Measurements from ENCODE around the gene STK38L. TPM values are rescaled to one million over a fixed set of nuclear protein-coding genes. Genes with fewer than 3 reads are reported as not detected.

Gene STK38L
- total RNA-seq, 1 donor from 2014 or later: 66.1 TPM

DNA sequence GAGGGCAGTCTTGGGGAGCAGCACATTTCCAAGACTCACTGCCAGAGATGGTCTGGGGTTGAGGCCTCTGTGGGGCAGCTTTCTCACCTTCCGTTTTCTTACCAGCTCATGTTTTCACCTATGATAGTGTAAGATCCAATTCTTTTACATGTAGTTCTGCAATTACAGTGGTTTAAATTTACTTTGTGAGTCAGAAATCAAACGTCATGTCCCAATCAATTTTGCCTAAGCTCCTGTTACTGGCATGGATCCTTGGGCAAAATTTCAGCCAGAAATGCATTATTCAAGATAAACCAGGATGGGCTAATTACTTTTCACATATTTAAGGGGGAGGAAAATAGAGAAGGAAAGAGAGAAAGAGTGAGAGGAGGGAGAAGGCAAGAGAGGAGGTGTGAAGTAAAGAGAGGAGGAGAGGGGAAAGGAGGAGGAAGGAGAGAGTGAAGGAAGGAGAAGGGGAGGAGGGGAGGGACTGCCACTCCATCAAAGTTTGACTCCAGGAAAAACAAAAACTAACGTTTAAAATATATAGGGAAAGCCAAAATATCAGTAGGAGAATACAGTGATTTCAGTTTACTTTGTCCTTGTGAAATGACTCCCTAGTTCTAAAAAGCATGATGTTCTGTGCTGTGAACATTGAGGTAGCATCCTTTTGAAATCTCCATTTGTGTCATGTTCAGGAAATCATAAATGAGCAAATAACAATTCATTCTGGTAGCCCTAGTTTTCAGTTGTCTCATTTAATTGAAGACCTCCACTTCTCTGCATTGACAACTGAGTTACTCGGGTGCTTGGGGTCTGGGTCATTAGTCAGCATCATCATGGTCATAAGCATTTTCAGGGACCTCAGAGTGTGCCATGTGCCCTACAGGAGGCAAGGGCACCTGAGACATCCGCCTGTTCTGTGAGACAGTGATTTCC, 91.5 kb downstream of the STK38L start:
- no peak for ATAC-seq
- intact Hi-C loops (cut with micrococcal nuclease): no loop called here

DNA sequence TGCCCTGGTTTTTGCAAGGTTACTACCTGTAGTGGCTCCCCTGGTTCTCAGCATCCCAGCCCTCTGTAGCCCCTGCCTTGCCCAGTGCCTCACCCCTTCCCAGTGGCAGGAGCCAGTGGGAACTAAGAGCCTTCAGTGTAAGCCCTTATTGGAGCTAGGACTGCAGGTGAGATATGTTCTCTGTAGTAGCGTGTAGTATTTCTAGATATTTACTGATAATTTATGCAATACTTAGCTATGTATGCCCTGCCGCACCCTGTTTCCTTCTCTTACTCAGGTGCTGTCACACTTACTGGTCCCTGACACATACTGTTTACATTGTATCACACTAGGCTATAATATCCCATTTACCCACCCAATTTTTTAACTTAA, 92.2 kb downstream of the STK38L start:
- DNase-seq: no peak
- intact Hi-C loops (cut with micrococcal nuclease): no loop called here
- no peak for ATAC-seq

More for the DNA sequence above, 91.5 kb downstream of the STK38L start:
- no peak for DNase-seq

DNA sequence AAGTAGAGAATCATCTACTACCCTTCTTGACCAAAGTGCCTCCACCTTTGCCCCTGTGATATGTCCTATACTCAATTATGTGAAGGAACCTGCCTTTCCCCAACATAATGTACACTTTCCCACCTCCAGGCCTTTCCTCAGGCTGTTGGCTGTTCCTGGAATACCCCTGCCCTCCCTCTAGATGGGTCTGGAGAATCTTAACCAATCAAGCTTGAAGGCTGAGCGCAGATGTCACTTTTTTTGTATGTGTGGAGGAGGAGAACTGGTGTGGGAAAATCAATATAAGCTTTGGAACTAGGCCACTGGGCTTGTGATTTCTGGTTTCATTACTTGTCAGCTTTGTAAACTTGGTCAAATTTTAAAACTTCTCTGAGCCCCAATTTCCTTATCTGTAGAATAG, 93.3 kb downstream of the STK38L start:
- no peak for DNase-seq
- ATAC-seq: no peak
- intact Hi-C loops (cut with micrococcal nuclease): no loop called here

DNA sequence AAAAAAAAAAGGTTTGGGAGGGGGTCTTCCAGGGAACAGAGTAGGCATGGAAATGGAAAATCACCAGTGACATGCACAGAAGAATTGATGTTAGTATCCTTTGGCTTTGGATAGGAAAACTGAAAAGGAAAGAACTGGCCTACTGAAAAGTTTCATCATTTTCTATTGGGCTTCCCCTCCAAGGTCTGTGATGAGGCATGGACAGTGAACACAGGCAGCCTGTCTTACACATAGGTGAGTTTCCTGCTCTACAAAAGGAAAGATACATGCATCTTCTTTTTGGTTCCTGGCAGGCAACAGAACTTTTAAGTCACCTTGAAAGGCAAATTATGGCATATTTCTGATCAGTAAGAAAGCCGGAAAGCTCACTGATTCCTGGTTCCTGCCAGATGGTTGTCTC, 94.4 kb downstream of the STK38L start:
- intact Hi-C loops (cut with micrococcal nuclease): no loop called here
- ATAC-seq: no peak
- DNase-seq: no peak

DNA sequence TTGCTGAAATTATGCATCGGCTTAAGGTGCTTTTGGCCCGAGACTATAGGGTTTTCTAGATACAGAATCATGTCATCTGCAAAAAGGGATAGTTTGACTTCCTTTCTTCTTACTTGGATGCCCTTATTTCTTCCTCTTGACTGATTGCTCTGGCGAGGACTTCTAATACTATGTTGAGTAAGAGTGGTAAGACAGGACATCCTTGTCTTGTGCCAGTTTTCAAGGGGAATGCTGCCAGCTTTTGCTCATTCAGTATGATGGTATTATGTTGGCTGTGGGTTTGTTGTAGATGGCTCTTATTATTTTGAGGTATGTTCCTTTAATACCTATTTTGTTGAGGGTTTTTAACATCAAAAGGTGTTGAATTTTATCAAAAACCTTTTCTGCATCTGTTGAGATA, 96.9 kb downstream of the STK38L start:
- no peak for ATAC-seq
- no peak for DNase-seq
- intact Hi-C loops (cut with micrococcal nuclease): no loop called here

DNA sequence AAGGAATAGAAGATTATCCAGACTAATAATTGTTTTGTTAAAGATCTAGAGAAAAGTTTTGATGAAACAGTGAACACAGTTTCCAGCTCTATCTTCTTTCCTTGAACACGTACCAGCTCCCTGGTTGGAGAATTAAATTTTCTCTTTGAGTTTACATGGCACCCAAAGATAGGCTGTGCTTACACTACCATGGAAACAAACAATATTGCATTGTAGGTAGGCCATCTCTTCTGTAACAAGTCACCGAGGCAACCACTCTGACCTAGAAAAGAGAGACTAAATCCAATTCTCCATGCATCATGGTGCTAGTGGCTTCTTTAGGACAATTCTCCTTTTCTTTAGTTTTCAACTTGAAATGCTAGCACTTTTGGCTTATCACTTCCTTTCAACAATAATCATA, 98.5 kb downstream of the STK38L start:
- DNase-seq (no peak), ATAC-seq (no peak)
- intact Hi-C loops (cut with micrococcal nuclease): no loop called here

DNA sequence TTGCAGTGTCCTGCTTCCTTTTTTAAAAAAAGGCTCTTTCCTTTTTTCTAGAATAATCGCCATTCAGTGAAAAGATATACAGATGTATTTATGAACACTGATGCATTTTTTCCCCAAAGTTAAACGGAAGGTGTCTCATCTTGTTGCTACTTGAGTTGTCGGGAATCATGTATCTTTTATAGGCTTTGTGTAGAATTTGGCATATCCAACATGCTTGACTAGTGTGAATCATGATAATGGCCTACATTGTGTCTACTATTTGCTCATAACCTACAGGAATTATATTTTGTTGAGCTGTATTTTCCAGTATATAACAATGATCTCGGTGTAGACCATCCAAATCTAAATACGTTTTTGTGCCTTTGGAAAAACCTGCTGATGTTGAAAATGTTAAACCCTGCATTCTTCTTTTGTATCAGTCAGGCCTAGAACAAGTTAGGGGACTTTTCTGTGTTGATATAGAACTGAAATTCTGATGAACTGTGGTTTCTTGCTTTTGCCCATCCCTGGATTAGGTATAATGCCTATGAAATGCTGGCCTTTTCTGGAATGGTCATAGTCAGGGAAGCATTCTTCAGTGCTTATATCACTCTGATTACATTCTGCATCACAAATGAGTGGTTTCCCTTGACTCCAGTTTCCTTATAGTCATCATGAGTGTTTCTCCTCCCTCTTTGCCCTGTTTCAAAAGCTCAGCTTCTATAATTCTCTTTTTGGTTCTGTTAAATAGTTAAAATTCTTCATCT, 99.3 kb downstream of the STK38L start:
- ATAC-seq: no peak
- DNase-seq: no peak
- intact Hi-C loops (cut with micrococcal nuclease): no loop called here

DNA sequence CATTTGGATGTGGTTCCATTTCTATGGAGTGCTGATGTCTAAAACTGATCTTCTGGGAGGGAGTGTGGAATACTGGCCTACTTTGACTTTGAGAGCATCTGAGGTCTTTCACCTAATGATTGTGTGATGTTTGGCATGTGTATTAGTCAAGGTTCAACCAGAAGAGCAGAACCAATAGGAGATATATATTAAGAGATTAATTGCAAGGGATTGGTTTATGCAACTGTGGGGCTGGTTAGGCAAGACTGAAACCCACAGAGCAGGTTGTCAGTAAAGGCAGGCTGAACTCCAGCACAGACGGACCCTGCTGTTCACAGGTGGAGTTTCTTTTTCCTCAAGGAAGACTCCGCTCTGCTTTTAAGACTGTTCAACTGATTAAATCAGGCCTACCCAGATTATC, 100.2 kb downstream of the STK38L start:
- DNase-seq (no peak), ATAC-seq (no peak)
- intact Hi-C loops (cut with micrococcal nuclease): no loop called here

DNA sequence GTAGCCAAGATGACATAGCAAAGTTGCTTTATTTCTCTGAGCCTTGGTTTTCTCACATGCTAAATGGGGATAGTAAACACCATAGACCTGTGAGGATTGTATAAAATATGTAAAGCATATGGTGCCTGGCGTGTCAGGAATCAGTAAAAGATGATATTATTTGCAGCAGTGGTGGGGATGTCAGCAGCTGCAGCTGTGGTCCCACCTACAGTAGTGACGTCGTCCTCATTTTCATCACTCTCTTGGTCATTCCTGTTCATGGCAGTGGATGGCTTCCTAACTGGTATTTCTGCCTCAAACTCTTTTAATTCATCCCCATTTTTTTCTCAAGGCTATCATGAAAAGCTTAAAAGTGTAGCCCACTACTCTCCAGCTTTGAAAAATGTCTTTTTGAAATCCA, 100.7 kb downstream of the STK38L start:
- intact Hi-C loops (cut with micrococcal nuclease): no loop called here
- no peak for ATAC-seq
- no peak for DNase-seq

DNA sequence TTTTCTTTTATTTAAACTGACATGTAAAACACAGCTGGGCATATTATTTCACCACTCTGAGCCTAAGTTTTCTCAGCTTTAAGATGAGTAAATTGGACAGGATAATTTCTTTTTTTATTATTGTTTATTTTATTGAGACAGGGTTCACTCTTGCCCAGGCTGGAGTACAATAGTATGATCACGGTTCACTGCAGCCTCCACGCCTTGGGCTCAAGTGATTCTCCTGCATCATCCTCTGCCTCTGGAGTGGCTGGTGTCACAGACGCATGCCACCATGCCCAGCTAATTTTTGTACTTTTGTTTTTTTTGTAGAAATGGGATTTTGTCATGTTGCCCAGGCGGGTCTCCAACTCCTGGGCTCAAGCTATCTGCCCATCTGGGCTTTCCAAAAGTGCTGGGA, 101.3 kb downstream of the STK38L start:
- intact Hi-C loops (cut with micrococcal nuclease): no loop called here
- ATAC-seq (no peak), DNase-seq (no peak)

DNA sequence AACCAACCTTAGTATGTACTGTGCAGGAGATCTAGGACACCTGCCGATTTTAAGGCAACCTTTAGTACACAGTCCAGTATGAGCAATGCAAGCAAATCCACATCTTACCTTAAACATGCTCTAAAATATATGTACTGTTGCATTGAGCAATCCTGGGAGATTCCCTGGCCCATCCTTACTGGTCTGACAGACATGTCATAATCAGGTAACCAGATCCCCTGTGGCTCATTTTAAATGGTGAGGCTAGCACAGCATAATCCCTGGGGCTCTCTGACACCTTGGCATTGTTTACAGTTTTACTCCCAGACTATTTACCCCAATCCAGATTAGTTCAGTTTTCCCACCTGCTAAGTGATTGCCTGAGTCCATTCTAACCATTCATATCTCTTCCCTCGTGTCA, 103.7 kb downstream of the STK38L start:
- ATAC-seq: no peak
- intact Hi-C loops (cut with micrococcal nuclease): no loop called here
- DNase-seq: no peak

DNA sequence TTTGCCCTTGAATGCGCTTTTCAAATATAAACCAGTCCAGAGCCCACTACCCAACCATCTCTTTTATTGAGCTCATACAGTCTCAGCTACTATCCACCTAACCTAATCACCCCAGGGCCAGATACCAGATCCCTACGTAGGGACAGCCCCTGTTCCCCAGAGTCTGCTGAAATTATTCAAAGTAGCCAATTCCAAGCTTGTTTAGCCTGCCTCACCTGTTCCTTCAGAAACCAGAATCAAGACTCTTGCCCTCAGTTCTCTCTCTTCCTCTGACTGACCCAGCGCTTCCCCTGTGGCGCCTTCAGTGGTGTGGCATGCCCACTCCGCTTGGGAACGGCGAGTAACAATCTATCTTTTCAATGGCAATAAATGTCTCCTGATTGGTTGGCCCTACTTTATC, 107.4 kb downstream of the STK38L start:
- no peak for ATAC-seq
- DNase-seq: no peak
- intact Hi-C loops (cut with micrococcal nuclease): no loop called here

DNA sequence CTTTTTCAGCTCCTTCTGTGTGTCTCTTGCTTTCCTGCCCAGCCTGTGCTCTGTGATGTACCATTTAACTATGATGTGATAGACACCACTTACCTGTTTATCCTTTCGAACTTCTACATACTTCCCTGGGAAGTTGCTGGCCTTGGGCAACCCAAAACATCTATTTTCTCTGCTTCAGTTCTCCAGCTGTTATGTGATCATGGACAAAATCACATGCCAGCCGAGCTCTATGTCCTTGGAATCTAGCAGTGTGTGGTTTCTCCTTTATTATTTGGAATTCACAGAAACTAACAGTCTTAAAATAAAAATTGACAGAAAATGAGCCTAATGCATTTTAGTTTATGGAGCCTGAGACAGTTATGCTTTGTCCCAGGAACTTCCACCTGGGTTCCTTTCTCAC, 111.4 kb downstream of the STK38L start:
- ATAC-seq: no peak
- no peak for DNase-seq
- intact Hi-C loops (cut with micrococcal nuclease): no loop called here

DNA sequence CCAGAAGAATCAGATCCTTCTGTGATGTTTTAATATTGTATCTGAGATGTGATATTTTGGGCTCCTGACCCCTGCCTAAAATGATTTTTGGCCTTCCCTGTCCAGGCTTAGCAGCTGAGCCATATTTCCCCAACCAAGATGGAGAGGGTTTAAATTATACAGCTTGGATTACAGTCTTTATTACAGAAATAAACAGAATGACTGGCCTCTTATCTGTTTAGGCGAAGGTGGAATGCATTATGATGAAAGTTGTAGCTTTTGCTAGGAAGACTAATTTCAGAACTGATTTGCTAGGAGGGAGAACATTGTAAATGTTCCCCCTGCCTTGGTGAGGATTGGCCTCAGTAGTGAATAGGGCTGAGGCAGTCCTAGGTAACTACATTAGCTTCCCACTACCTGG, 111.9 kb downstream of the STK38L start:
- no peak for ATAC-seq
- DNase-seq: no peak
- intact Hi-C loops (cut with micrococcal nuclease): no loop called here

DNA sequence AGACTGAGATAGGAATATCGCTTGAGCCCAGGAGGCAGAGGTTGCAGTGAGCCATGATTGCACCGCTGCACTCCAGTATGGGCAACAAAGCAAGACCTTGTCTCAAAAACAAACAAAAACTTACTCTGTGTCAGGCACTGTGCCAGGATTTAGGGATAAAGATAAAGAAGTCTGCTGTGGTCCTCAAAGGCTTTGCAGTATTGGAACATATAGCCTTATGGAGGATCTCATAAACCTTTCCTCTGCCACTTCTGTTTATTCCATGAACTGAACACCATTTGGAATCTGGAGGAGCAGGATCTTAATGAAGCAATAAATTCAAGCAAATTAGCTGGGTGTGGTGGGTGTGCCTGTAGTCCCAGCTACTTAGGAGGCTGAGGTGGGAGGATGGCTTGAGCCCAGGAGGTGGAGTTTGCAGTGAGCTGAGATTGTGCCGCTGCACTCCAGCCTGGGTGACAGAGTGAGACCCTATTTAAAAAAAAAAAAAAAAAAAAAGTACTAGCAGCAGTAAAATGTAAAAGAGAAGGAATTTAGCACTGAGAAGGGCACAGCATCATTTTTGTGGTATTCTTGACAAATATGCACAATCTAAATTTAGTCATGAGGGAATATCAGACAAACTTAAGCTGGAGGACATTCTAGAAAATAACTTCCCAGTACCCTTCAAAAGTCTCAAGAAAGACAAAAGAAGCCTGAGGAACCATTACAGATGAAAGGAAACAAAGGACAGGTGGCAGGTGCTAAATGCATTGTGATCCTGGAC, 115.7 kb downstream of the STK38L start:
- ATAC-seq (no peak), DNase-seq (no peak)
- intact Hi-C loops (cut with micrococcal nuclease): no loop called here

DNA sequence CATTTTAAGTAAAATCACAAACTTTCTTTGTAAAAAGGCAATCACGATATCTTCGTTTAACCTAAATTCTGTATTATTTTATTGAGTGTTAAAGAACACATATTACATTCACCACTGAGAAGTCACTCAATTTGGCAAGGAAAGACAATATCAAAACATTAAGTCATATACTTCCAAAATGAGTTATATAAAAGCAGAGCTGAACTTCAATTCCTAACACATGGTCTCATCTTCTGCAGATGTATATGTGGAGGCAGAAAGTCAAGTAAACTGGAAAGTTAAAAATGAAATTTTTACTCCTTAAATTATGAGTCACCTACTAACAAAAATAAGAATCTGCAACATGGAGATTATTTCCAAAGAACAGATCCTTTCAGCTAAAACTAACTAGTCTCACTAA, 117.3 kb downstream of the STK38L start:
- no peak for ATAC-seq
- intact Hi-C loops (cut with micrococcal nuclease): no loop called here

DNA sequence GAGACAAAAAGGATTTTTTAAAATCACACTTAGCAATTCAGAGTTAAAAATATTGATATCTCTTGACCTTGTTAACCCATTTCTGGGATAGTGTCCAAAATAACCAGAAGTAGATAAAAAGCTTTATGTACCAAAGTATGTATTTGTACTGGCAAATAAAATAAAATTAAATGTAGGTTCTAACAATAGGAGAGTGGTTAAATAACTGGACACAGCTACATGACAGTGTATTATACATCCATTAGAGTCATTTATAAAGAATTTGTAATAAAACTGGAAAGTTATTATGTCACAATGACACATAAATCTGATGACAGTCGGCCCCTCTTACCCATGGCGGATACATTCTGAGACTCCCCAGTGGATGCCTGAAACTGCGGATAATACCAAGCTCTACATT, 122.5 kb downstream of the STK38L start:
- intact Hi-C loops (cut with micrococcal nuclease): no loop called here
- DNase-seq: no peak
- no peak for ATAC-seq

More for the DNA sequence above, 117.3 kb downstream of the STK38L start:
- no peak for DNase-seq

DNA sequence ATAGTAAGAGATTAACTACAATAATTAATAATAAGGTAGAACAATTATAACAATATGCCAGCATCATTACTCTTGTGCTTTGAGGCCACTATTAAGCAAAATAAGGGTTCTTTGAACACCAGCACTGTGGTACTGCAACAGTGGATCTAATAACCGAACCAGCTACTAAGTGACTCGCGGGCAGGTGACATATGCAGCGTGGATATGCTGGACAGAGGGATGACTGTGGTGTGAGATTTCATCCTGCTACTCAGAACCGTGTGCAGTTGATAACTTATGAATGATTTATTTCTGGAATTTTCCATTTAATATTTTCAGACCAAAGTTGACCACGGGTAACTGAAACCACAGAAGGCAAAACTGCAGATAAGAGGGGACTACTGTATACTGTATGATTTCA, 123.0 kb downstream of the STK38L start:
- ATAC-seq (no peak), DNase-seq (no peak)
- intact Hi-C loops (cut with micrococcal nuclease): no loop called here

Data from left ventricle myocardium superior (tissue), 1 donor.